Measurements from ENCODE around the gene SLC44A2. TPM values are rescaled to one million over a fixed set of nuclear protein-coding genes. Genes with fewer than 3 reads are reported as not detected.

Gene SLC44A2
- 56.5 and 65.3 TPM in 2 replicates for total RNA-seq

DNA sequence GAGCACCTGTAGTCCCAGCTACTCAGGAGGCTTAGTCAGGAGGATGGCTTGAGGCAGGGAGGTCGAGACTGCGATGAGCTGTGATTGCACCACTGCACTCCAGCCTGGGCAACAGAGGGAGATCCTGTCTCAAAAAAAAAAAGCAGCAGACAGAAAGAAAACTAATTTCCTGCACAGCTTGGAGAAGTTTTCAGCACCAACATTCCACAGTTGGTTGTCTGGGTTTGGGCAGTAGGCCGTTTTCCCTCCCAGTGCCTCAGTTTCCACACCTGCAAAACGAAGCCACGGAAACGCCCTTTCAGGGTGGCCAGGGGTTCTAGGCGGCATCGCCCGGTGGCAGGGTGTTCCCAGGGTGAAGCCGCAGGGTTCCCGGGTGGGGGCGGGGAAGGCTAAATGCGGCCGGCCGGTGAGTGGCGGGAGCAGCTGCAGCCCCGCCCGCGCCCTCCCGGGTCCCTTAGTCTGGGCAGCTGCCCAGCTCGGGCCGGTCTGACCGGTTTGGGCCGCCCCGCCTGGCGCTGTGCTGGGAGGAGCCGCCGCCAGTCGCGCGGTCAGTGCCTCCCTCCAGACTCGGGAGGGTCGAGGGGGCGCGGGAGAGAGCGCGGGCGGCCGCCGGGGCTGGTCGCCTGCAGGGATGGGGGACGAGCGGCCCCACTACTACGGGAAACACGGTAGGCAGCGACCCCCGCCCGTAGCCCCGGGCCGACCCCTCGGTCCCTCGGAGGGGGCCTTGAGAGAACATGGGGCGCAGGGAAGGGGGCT lies at the start of gene SLC44A2:
TSS of gene SLC44A2 (plus strand) at position 551 of the 759 bp plus-strand sequence. CDS start at position 632, 81 bp downstream.

DNA sequence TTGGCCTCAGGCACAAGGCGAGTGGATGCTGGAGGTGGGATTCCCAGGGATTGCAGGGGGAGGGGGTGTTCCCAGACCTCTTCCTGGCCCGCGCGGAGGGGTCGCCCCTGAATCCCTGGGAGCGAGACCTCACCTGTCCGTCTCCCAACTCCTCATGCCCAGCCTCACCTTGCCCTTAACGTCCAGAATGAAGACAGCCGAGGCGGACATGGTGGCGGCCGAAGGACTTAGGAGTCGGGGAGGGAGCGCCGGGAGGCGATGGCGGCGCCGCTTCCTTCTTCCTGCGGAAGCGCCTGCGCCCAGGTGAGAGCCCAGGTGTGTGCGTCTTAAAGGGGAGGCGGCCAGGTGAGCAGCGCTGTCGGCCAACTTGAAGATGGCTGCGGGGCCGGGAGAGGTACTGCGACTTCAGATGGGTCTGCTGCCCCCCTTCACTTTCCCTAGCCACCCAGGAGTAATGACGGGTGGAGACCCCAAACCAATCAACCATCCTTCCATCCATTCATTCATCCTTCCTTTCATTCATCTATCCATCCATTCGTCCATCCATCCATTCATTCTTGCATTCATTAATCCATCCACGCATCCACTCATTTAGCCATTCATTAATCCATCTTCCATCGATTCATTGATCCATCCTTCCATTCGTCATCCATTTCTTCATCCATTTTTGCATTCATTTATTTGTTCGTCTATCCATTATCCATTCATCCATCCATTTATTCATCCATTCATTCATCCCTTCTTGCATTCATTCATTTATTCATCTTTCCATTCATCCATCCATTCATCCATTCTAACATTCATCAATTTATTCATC lies 38.1 kb upstream of the SLC44A2 start, which contains the start of gene AP1M2:
TSS of gene AP1M2 (minus strand) at position 291 of the 817 bp plus-strand sequence. CDS start at position 210, 81 bp downstream.

DNA sequence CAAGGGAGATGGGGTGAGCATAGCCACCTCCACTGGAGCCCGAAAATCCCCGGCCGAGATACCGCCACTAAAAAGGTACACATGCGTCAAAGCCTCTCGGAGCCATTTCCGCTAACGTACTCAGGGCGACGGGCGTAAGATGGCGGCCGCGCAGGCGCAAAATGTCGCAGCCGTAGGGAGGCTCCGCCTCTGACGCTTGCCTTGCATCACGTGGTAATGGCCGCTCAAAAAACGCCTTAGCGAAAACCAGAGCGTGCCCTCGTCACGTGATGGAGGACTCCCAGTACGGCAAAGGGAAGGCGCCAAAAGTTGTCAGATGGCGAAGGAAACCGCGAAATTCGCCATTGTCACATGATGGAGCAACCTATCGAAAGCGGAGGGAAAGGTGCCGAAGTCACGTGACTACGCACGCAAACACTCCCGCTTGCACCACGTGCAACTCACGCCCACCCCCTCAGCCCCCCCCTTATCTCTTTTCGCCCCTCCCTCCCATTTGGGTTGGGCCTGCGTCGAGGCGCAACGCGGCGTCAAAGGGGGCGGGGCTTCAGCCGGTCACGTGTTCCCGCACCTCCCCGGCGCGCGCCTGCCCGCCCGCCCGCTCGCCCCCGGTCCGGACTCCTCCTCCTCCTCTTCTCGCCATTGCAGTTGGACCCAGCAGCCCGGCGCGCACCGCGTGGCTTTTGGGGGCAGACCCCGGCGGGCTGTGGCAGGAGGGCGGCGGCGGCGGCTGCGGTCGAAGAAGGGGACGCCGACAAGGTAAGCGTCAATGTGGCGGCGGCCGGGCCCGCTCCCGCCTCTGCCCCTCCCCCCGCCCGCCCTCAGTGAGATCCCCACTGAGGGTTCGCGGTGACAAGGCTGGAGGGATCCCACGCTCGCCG lies 28.6 kb downstream of the SLC44A2 start, which contains the start of gene ILF3:
TSS of gene ILF3 (plus strand) at position 615 of the 878 bp plus-strand sequence. CDS start 16,260 bp downstream, outside the sequence.

Other genes with a start within 250 kb of the SLC44A2 start
- 95.3 and 129 TPM in 2 replicates for gene TYK2, start 245.0 kb upstream of the SLC44A2 start, total RNA-seq
- 195 and 209 TPM in 2 replicates for gene CDC37, start 222.0 kb upstream of the SLC44A2 start, total RNA-seq
- 3.4 and 4.8 TPM in 2 replicates for gene PDE4A, start 205.0 kb upstream of the SLC44A2 start, total RNA-seq
- gene KEAP1, start 122.2 kb upstream of the SLC44A2 start, total RNA-seq = 48.6 and 58.3 TPM in 2 replicates
- not detected in 2 replicates for gene S1PR5, start 108.1 kb upstream of the SLC44A2 start, total RNA-seq
- 18.3 and 25.1 TPM in 2 replicates for gene ATG4D, start 81.6 kb upstream of the SLC44A2 start, total RNA-seq
- 11.6 and 12.9 TPM in 2 replicates for gene KRI1, start 59.5 kb upstream of the SLC44A2 start, total RNA-seq
- gene CDKN2D, start 56.6 kb upstream of the SLC44A2 start, total RNA-seq = 8.6 and 11.8 TPM in 2 replicates
- gene AP1M2, start 38.2 kb upstream of the SLC44A2 start, total RNA-seq = 2.0 TPM in 1 of 2 replicates, not detected in the other
- gene ILF3, start 28.8 kb downstream of the SLC44A2 start, total RNA-seq = 122 and 140 TPM in 2 replicates
- gene QTRT1, start 75.9 kb downstream of the SLC44A2 start, total RNA-seq = 26.7 and 28.7 TPM in 2 replicates
- gene DNM2, start 92.5 kb downstream of the SLC44A2 start, total RNA-seq = 67.2 and 70.8 TPM in 2 replicates
- gene TMED1, start 210.7 kb downstream of the SLC44A2 start, total RNA-seq = 48.3 and 52.6 TPM in 2 replicates
- gene C19orf38, start 222.9 kb downstream of the SLC44A2 start, total RNA-seq = 0.15 and 0.17 TPM in 2 replicates
- 41.0 and 43.9 TPM in 2 replicates for gene CARM1, start 246.0 kb downstream of the SLC44A2 start, total RNA-seq

All from bronchus fibroblast of lung (primary cell).